H1 (cell line): ENCODE measurements around the gene MPEG1. TPM values are rescaled to one million over a fixed set of nuclear protein-coding genes. Genes with fewer than 3 reads are reported as not detected.
A peak's percentile ranks its signal among the peaks of the same experiment; 100 is the strongest.

Experiments used
- ASH2L ChIP-seq: fragments of 200-600, 300-600 bp; sonication (generic); IDR thresholded peaks from one replicate; pipeline ENCODE4 v1.7.1; 2017; ENCODE audit warnings: low read length
- BCL11A ChIP-seq, 2 experiments: IDR thresholded peaks; one replicate each; pipeline ENCODE4 v1.6.1; 2011; ENCODE audit warnings: low read depth in 2 of 2, low read length in 2 of 2, mild to moderate bottlenecking in 2 of 2
- CEBPB ChIP-seq: IDR thresholded peaks from 2 replicates; pipeline ENCODE4 v1.6.1; 2012; ENCODE audit warnings: low read depth, low read length
- CHD1 ChIP-seq: IDR thresholded peaks from 2 replicates; pipeline ENCODE4 v1.6.1; 2012; ENCODE audit warnings: low read depth, low read length, improper control_type of control experiment
- EZH2 ChIP-seq: fragments of 200-600 bp; sonication (generic); IDR thresholded peaks from 2 replicates; pipeline ENCODE4 v1.7.1; 2012; ENCODE audit warnings: low read depth, mild to moderate bottlenecking, moderate library complexity, low read length, inconsistent platforms; ENCODE audit not compliant: severe bottlenecking
- HDAC6 ChIP-seq: IDR thresholded peaks from one replicate; pipeline ENCODE4 v1.7.1; 2012; ENCODE audit warnings: low read depth, mild to moderate bottlenecking, inconsistent platforms, low read length, moderate library complexity
- KDM5A ChIP-seq: fragments of 200-600 bp; IDR thresholded peaks from 2 replicates; pipeline ENCODE4 v1.7.1; 2012; ENCODE audit warnings: mild to moderate bottlenecking, low read length, inconsistent platforms, mixed read lengths
- NANOG ChIP-seq: IDR thresholded peaks from 2 replicates; pipeline ENCODE4 v1.6.1; 2011; ENCODE audit warnings: low read length, low read depth, mild to moderate bottlenecking, inconsistent platforms; ENCODE audit not compliant: insufficient read depth, poor library complexity, severe bottlenecking
- NRF1 ChIP-seq: IDR thresholded peaks from 2 replicates; pipeline ENCODE4 v1.6.1; 2011; ENCODE audit warnings: mild to moderate bottlenecking, low read depth, low read length, improper control_type of control experiment
- POU5F1 ChIP-seq: IDR thresholded peaks from 2 replicates; pipeline ENCODE4 v1.6.1; 2011; ENCODE audit warnings: low read depth, mild to moderate bottlenecking, low read length, moderate library complexity
- RBBP5 ChIP-seq: IDR thresholded peaks from 2 replicates; pipeline ENCODE4 v1.7.1; 2012; ENCODE audit warnings: low read depth, mild to moderate bottlenecking, inconsistent platforms, low read length, moderate library complexity, borderline replicate concordance
- RFX5 ChIP-seq: IDR thresholded peaks from 2 replicates; pipeline ENCODE4 v1.6.1; 2011; ENCODE audit warnings: low read depth, low read length, improper control_type of control experiment, borderline replicate concordance
- SIN3A ChIP-seq, 2 experiments: IDR thresholded peaks in 1 of 2; conservative IDR thresholded peaks in 1 of 2; 2 replicates each; pipeline ENCODE4 v1.6.1; 2011 to 2012; ENCODE audit warnings: low read length in 2 of 2, improper control_type of control experiment in 1 of 2, low read depth in 1 of 2, mild to moderate bottlenecking in 1 of 2
- SIX5 ChIP-seq: IDR thresholded peaks from 2 replicates; pipeline ENCODE4 v1.6.1; 2011; ENCODE audit warnings: mild to moderate bottlenecking, low read depth, low read length
- SP1 ChIP-seq: IDR thresholded peaks from 2 replicates; pipeline ENCODE4 v1.6.1; 2011; ENCODE audit warnings: low read depth, low read length
- SUZ12 ChIP-seq: fragments of 200-600 bp; sonication (generic); IDR thresholded peaks from 2 replicates; pipeline ENCODE4 v1.6.1; 2012; ENCODE audit warnings: mild to moderate bottlenecking, inconsistent platforms, low read length, moderate library complexity, mixed read lengths
- TAF1 ChIP-seq: IDR thresholded peaks from 2 replicates; pipeline ENCODE4 v1.6.1; 2011; ENCODE audit warnings: mild to moderate bottlenecking, low read depth, low read length
- TAF7 ChIP-seq: optimal IDR thresholded peaks from 2 replicates; pipeline ENCODE3; 2011; ENCODE audit warnings: low read depth, mild to moderate bottlenecking, inconsistent platforms, low read length, moderate library complexity, borderline replicate concordance
- polyA plus RNA-seq, 7 experiments: library from polyadenylated mRNA; depleted of rRNA in 3 of 7; stranded (reverse) in 5 of 7; unstranded in 2 of 7; fragments of >200 nt in 5 of 7; fragments of 200-250 nt in 2 of 7; gene quantifications; 1 replicate in 5 of 7; 2 replicates in 1 of 7; 4 replicates in 1 of 7; pipeline versions ENCODE4 v1.2.1 to v1.2.3, GENCODE V29; 2011 to 2013; ENCODE audit warnings: missing spikeins in 2 of 7, mixed read lengths in 2 of 7
- total RNA-seq: library from RNA; stranded (reverse); fragmentation: NEBNext Ultra II Directional; extraction: Animal tissue kit (Norgen Biotek cat#: 25700); gene quantifications from 2 replicates; pipeline ENCODE4 v1.2.1, GENCODE V29; 2021
- TF ChIP-seq, protein P1 (sequence below), 3 experiments: IDR thresholded peaks; 1 replicate in 2 of 3; 2 replicates in 1 of 3; pipeline versions ENCODE4 v1.5.1 to v1.6.1; 2011; ENCODE audit warnings: low read length in 3 of 3, mild to moderate bottlenecking in 3 of 3, inconsistent platforms in 2 of 3, low read depth in 1 of 3, moderate library complexity in 1 of 3; ENCODE audit not compliant: insufficient read depth in 1 of 3; ENCODE audit errors: control extremely low read depth in 1 of 3
- TF ChIP-seq, protein P2 (sequence below): IDR thresholded peaks from 2 replicates; pipeline ENCODE4 v1.6.1; 2012; ENCODE audit warnings: low read length, inconsistent platforms

MPEG1 gene
- total and polyA plus RNA-seq, 2 of the 8 experiments (the other 6 are each of a cell fraction or from before 2014, with no cell fraction given), result not detected

DNA sequence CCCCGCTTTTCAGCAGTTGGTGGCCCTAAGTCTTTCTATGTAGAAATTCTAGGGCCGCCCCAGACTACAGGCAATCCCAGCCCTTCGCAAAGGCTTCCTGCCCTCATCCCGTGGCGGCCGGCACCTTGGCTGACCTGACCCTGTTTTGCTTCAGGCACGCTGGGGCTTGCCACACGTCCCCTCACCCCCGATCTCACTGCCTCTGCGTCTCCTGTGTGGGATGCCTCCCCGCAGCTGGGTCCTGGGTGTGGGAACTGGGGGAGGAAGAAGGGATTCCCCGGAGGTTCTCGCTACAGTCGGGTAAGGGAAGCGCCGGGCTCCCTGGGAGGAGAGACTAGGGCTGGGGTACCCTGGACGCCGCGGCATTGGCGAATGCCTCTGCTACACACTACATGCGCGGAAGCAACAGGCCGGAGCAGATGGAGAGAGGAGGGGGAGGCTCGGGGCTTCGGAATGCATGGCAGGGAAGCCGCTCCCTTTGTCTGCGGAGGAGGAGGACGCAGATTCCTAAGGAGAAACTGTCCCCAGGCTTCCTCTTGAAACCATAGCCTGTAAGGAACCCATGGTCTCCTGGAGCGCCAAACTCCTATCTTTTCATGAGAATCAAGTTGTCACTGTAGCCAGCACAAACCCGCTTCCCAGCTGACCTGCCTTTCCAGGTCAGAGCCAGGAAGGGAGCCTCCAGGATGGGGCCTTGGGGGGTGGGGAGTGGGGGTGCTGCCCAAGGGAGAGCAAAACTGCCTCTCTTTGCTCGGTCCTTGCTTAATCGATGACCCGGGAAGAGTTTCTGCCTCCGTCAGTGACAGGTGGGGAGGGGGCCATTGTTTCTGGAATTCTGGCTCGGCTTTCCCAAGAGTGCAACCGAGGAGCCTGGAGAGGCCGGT lies 39.4 kb downstream of the MPEG1 start (continued):
- no peak for TF ChIP-seq SUZ12
- no peak for TF ChIP-seq NRF1
- TF ChIP-seq SP1, result no peak
- TF ChIP-seq POU5F1, result no peak
- TF ChIP-seq ASH2L, result no peak
- no peak for TF ChIP-seq SIX5
- TF ChIP-seq, protein P1, sequence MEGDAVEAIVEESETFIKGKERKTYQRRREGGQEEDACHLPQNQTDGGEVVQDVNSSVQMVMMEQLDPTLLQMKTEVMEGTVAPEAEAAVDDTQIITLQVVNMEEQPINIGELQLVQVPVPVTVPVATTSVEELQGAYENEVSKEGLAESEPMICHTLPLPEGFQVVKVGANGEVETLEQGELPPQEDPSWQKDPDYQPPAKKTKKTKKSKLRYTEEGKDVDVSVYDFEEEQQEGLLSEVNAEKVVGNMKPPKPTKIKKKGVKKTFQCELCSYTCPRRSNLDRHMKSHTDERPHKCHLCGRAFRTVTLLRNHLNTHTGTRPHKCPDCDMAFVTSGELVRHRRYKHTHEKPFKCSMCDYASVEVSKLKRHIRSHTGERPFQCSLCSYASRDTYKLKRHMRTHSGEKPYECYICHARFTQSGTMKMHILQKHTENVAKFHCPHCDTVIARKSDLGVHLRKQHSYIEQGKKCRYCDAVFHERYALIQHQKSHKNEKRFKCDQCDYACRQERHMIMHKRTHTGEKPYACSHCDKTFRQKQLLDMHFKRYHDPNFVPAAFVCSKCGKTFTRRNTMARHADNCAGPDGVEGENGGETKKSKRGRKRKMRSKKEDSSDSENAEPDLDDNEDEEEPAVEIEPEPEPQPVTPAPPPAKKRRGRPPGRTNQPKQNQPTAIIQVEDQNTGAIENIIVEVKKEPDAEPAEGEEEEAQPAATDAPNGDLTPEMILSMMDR (IDR thresholded peaks at IDR 0.05; ENCODE audit: control extremely low read depth in 1 of 3, insufficient read depth in 1 of 3, low read depth in 1 of 3, low read length in 3 of 3), result no peak
- TF ChIP-seq KDM5A, result no peak
- TF ChIP-seq TAF1, result peak; percentile 50; the same call in 1 of the 2 replicates
- TF ChIP-seq CHD1, result no peak
- no peak for TF ChIP-seq EZH2
- no peak for TF ChIP-seq HDAC6
- TF ChIP-seq SIN3A (conservative IDR thresholded peaks at IDR 0.05 in 1 of 2, IDR thresholded peaks at IDR 0.05 in 1 of 2; ENCODE audit: low read depth in 1 of 2, low read length in 2 of 2), result peak in 1 of 2 experiments; percentile 14; a peak in 2 of 4 replicates
- TF ChIP-seq RBBP5, result peak; percentile 50; the same call in 1 of the 2 replicates
- TF ChIP-seq RFX5, result no peak
- TF ChIP-seq TAF7, result no peak
- TF ChIP-seq, protein P2, sequence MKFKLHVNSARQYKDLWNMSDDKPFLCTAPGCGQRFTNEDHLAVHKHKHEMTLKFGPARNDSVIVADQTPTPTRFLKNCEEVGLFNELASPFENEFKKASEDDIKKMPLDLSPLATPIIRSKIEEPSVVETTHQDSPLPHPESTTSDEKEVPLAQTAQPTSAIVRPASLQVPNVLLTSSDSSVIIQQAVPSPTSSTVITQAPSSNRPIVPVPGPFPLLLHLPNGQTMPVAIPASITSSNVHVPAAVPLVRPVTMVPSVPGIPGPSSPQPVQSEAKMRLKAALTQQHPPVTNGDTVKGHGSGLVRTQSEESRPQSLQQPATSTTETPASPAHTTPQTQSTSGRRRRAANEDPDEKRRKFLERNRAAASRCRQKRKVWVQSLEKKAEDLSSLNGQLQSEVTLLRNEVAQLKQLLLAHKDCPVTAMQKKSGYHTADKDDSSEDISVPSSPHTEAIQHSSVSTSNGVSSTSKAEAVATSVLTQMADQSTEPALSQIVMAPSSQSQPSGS, result no peak
- no peak for TF ChIP-seq NANOG
- TF ChIP-seq BCL11A (IDR thresholded peaks at IDR 0.05; ENCODE audit: low read depth in 2 of 2, low read length in 2 of 2), result no peak
- no peak for TF ChIP-seq CEBPB
